GM19351 (cell line): ENCODE measurements around the gene TCERG1L.

ENCODE experiments used
- ATAC-seq: cut with Tn5 transposase; IDR thresholded peaks from one replicate; pipeline ENCODE4 v1.9.1; 2021; ENCODE audit warnings: mild to moderate bottlenecking, moderate library complexity; ENCODE audit not compliant: unreplicated experiment

Gene TCERG1L

DNA sequence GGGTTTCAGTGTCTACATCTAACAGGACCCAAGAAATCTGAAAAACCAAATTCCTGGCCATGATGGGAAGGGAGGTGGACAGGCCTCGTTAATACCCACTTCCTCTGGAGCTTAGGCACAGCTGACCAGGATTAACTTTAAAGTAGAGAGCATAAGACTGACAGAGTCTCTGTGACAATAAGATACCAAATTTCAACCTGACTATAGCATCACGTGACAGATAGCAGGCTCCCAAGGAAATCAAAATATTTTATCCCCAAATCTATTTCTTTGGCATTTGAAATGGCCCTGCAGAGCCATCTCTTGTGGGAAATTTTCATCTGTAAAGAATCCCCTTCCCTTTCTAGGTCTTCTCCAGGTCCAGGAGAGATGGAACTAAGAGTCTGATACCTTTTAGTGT, 258.3 kb downstream of the TCERG1L start:
- ATAC-seq = no peak

DNA sequence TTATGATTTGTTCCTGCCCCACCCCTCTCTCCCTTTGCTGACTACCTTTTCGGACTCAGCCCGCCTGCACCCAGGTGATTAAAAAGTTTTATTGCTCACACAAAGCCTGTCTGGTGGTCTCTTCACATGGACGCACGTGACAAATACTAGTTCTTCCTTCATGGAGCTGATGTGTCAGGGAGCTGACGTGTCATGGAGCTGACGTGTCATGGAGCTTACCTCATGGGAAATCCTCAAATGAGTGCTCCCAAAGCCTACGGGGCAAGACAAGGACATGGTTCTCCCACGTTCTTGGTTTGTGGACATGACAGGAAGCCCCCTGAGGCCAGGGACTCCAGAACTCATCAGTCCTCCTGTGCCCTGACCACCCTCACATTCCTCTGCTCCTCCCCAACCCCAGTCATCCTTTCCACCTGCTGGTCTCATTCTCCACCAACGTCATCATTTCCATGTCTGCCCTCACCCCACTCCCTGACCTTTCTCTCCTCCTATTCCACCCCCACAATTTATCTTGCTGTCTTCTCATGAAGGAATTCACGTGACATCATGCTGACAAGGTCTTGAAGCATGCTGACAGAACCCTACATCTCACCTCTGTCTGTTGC, 261.3 kb downstream of the TCERG1L start:
- no peak for ATAC-seq

DNA sequence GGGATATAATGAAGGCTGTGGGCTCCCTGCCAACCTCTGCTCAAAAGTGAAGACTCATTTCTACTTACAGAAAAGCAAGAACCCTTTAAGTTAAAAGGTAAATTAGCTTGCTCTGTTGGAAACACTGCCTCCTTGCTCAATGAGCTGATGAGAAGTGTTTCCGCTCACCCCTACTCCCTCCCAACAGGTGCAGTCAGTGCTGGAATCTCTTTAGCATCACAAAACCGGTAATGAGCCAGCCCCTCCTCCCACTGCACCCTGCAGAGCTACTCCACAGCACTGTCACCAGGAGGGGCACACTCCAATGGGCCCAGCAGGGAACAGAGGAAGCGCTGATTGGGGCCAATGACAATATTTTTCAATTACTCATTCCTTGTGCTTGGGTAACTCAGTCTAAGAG, 262.5 kb downstream of the TCERG1L start:
- no peak for ATAC-seq

DNA sequence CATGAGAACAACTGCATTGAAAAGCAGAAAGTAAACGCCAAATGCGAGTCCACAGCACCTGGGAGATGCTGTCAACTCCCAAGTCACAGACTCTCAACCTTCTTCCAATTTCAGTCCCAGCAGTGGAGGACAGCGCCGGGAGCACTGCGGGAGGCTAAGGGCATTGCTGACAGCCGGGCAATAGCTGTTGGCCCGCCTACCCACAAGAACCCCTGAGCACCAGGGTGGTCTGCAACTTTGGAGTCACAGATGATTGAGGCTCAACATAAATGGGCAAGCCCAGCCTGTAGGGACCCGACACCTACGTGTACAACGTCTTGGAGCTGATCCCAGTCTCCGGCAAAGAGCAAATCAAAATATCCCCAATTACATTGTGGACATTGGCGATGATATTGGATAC, 262.9 kb downstream of the TCERG1L start:
- ATAC-seq = no peak

DNA sequence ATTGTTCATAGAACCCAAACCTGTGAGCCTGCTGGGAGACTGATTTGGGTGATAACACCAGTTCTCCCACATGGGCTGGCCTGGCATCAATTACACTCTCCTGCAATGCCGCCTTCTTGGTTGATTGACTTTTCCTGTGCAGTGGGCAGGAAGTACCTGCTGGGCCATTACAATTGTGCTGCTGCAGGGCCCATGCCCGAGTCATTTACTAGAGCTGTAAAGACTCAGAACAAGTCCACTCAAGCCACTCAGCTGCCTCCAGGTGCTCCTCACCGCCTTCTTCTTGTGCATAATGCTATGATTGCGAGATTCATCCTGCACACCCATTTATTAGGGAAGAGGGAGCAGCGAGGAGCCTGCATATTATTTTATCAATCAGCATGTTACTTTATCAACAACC, 264.0 kb downstream of the TCERG1L start:
- no peak for ATAC-seq

DNA sequence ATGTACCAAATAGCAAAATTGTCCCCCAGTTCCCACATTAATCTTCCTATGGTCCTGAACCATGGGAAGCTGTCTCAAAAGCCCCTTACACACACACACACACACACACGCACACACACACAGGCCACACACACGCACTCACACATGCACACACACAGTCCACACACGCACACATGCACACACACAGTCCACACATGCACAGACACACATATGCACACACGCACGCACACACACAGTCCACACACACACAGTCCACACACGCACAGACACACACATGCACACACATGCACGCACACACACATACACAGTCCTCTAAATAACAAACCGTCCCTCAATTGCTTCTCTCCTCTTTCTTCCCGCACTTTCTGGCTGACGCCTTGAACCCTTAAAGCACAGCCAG, 265.3 kb downstream of the TCERG1L start:
- ATAC-seq = no peak

DNA sequence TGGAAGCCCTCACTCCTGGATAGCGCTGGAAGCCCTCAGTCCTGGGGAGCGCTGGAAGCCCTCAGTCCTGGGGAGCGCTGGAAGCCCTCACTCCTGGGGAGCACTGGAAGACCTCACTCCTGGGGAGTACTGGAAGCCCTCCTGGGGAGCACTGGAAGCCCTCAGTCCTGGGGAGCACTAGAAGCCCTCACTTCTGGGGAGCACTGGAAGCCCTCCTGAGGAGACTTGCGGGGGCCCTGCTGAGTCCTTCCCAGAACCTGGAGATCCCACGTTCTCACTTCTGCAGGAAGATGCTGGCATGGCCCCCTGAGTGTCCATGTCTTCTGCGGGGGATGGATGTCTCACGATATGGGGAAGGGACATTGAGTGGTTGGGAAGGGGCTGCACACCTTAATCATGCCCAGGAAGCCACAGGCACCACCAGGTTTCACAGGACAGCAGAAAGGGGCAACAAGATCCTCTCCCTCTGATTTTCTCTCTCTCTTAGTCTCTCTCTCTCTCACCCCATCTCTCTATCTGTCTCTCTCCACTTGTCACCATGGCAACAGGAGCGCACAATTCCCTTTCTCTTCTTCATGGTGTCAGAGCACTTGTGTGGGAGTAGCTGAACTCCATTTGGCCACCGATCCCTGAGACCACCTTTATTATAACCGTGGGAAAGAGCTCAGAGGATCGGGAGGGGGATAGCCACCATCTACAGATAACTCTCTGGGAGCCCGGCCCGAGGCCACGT, 267.0 kb downstream of the TCERG1L start:
- ATAC-seq = no peak

DNA sequence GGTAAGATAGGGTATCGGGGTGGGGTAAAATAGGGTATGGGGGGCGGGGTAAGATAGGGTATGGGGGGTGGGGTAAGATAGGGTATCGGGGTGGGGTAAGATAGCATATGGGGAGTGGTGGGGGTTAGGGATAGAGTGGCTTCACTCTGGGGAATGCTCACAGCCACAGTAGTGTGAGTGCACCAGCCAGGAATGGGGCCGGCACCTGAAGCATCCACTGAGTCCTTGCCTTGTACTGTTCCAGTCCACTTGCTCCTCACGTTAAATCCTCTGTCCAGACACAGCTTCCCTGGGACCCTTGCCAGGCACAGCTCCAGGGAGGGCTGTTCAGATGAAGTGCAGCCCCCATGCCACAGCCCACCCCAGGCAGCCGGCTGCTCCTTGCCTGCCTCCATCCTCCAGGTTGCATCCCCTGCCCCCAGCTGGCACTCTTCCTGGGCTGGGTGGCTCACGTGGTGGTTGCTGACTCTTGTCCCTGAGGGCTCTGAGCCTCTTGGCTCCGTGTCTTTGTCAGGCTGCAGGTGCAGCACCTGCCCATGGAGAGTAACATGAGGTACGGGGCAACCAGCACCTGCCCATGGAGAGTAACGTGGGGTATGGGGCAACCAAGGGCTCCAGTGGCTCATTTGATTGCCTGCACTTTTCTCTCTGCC, 268.4 kb downstream of the TCERG1L start:
- no peak for ATAC-seq
